ENCODE data around the gene FXR2.

- no peak for TF ChIP-seq EZH2 (IDR thresholded peaks at IDR 0.05; ENCODE audit: low read length, missing control alignments)
- TF ChIP-seq, protein P1, sequence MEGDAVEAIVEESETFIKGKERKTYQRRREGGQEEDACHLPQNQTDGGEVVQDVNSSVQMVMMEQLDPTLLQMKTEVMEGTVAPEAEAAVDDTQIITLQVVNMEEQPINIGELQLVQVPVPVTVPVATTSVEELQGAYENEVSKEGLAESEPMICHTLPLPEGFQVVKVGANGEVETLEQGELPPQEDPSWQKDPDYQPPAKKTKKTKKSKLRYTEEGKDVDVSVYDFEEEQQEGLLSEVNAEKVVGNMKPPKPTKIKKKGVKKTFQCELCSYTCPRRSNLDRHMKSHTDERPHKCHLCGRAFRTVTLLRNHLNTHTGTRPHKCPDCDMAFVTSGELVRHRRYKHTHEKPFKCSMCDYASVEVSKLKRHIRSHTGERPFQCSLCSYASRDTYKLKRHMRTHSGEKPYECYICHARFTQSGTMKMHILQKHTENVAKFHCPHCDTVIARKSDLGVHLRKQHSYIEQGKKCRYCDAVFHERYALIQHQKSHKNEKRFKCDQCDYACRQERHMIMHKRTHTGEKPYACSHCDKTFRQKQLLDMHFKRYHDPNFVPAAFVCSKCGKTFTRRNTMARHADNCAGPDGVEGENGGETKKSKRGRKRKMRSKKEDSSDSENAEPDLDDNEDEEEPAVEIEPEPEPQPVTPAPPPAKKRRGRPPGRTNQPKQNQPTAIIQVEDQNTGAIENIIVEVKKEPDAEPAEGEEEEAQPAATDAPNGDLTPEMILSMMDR (conservative IDR thresholded peaks at IDR 0.05 in 1 of 2, IDR thresholded peaks at IDR 0.05 in 1 of 2; ENCODE audit: low read depth in 1 of 2, low read length in 2 of 2) = no peak
Observed at GRCh38 chr17:7618608-7619007, 3.9 kb upstream of the FXR2 start.
